Measurements from ENCODE around the gene DHX9.
"Not testable (repeated sequence)": the region's sequence is repeated elsewhere in the genome, so short reads cannot be mapped to it uniquely, and the experiment has no call there.

The DHX9 gene

GRCh38 chr1:182889997-182890396, 50.9 kb downstream of the DHX9 start:
- no peak for DNase-seq (ENCODE audit: low read depth)

GRCh38 chr1:182890927-182891610, 51.9 kb downstream of the DHX9 start:
- DNase-seq (ENCODE audit: low read depth), result no peak

- no peak for DNase-seq (ENCODE audit: low read depth)
Observed at GRCh38 chr1:182897696-182898095, 58.5 kb downstream of the DHX9 start.

GRCh38 chr1:182901946-182902345, 62.8 kb downstream of the DHX9 start:
- not testable (repeated sequence) for DNase-seq (ENCODE audit: low read depth)

- DNase-seq (ENCODE audit: low read depth), result no peak
Observed at GRCh38 chr1:182905321-182905720, 66.2 kb downstream of the DHX9 start.

- DNase-seq (ENCODE audit: low read depth), result no peak
Observed at GRCh38 chr1:182909578-182909977, 70.4 kb downstream of the DHX9 start.

GRCh38 chr1:182910143-182910542, 71.0 kb downstream of the DHX9 start:
- DNase-seq (ENCODE audit: low read depth), result no peak

- no peak for DNase-seq (ENCODE audit: low read depth)
Observed at GRCh38 chr1:182913401-182913800, 74.3 kb downstream of the DHX9 start.

GRCh38 chr1:182917378-182917777, 78.2 kb downstream of the DHX9 start:
- DNase-seq (ENCODE audit: low read depth), result no peak

- DNase-seq (ENCODE audit: low read depth), result no peak
Observed at GRCh38 chr1:182925661-182926060, 86.5 kb downstream of the DHX9 start.

- no peak for DNase-seq (ENCODE audit: low read depth)
Observed at GRCh38 chr1:182927693-182928433, 88.7 kb downstream of the DHX9 start.

- DNase-seq (ENCODE audit: low read depth), result no peak
Observed at GRCh38 chr1:182930985-182931384, 91.8 kb downstream of the DHX9 start.

- DNase-seq (ENCODE audit: low read depth), result no peak
Observed at GRCh38 chr1:182935716-182936115, 96.6 kb downstream of the DHX9 start.
